GM12878 (cell line): Measurements from ENCODE around the gene SMG6. TPM values are rescaled to one million over a fixed set of nuclear protein-coding genes. Genes with fewer than 3 reads are reported as not detected.

Experiments used
- ATAC-seq: fragments of 200-7000 bp; cut with Tn5 transposase; 3 replicates; pipeline ENCODE4 v1.9.1; 2020; ENCODE audit warnings: mild to moderate bottlenecking, moderate library complexity
- BruUV-seq: library from RNA; stranded (reverse); fragments of 400-500 nt; replicated peaks from 2 replicates; lab custom pipeline; 2021; lab: Mats Ljungman, UMichigan
- CTCF ChIA-PET: fragments of 300-600 bp; sonication (Branson Sonifier 250); formaldehyde crosslinking; extraction: SDS; loops from one replicate; lab custom pipeline; 2021; ENCODE audit warnings: inconsistent platforms; lab: Yijun Ruan, JAX
- POLR2A ChIA-PET: fragments of 350-600 bp; formaldehyde crosslinking; extraction: SDS; loops from one replicate; lab custom pipeline; 2021; ENCODE audit warnings: inconsistent platforms; lab: Charles Lee
- RAD21 ChIA-PET: fragments of 300-600 bp; sonication (Branson Sonifier 250); formaldehyde crosslinking; loops from one replicate; lab custom pipeline; 2023; ENCODE audit warnings: antibody characterized with exemption; ENCODE audit not compliant: unreplicated experiment; lab: Charles Lee
- SMC1A ChIA-PET: fragments of 300-600 bp; sonication (Branson Sonifier 250); formaldehyde crosslinking; loops from one replicate; lab custom pipeline; 2023; ENCODE audit not compliant: unreplicated experiment, uncharacterized antibody; lab: Charles Lee
- DNase-seq: peaks from one replicate; pipeline ENCODE4 v3.0.0-alpha.2; 2011; ENCODE audit warnings: low read depth, low spot score
- FAIRE-seq: peaks from 3 replicates; lab custom pipeline; 2011; peaks lifted over from hg19 to GRCh38; lab: Jason Lieb, UNC
- H2AFZ ChIP-seq: 2 replicates; pipeline ENCODE4 v1.6.0; 2011; ENCODE audit warnings: low read depth, low read length, control low read depth; ENCODE audit not compliant: control insufficient read depth
- H3K27ac ChIP-seq: 2 replicates; pipeline ENCODE4 v1.5.1; 2011; ENCODE audit warnings: control low read depth; ENCODE audit not compliant: control insufficient read depth, insufficient read depth
- H3K27me3 ChIP-seq, 2 experiments: replicated peaks in 1 of 2; 2 replicates each; pipeline versions ENCODE4 v1.6.0 to v1.6.1; 2011; ENCODE audit warnings: low read length in 1 of 2; ENCODE audit not compliant: control insufficient read depth in 2 of 2, insufficient read depth in 2 of 2
- H3K36me3 ChIP-seq, 2 experiments: 2 replicates each; pipeline ENCODE4 v1.5.1; 2011; ENCODE audit warnings: low read length in 1 of 2; ENCODE audit not compliant: control insufficient read depth in 2 of 2, insufficient read depth in 2 of 2
- H3K4me1 ChIP-seq: 2 replicates; pipeline ENCODE4 v1.6.1; 2011; ENCODE audit warnings: mild to moderate bottlenecking, low read length, moderate library complexity, mixed read lengths; ENCODE audit not compliant: control insufficient read depth, insufficient read depth
- H3K4me2 ChIP-seq: 2 replicates; pipeline ENCODE4 v1.6.0; 2011; ENCODE audit warnings: control low read depth; ENCODE audit not compliant: control insufficient read depth, insufficient read depth
- H3K4me3 ChIP-seq: fragments of 200-600 bp; sonication (generic); 2 replicates; pipeline ENCODE4 v1.5.1; 2016
- H3K79me2 ChIP-seq: 2 replicates; pipeline ENCODE4 v1.6.0; 2011; ENCODE audit warnings: low read length; ENCODE audit not compliant: control insufficient read depth, insufficient read depth
- H3K9ac ChIP-seq: 2 replicates; pipeline ENCODE4 v1.8.0; 2011; ENCODE audit warnings: low read length, control low read depth, mixed read lengths; ENCODE audit not compliant: control insufficient read depth, insufficient read depth
- H3K9me3 ChIP-seq: replicated peaks from 3 replicates; pipeline ENCODE4 v1.5.1; 2011; ENCODE audit warnings: mild to moderate bottlenecking, low read length; ENCODE audit not compliant: control insufficient read depth, insufficient read depth
- H4K20me1 ChIP-seq: 2 replicates; pipeline ENCODE4 v1.6.0; 2011; ENCODE audit not compliant: control insufficient read depth, insufficient read depth
- ATF2 ChIP-seq: IDR thresholded peaks from 2 replicates; pipeline ENCODE4 v1.6.1; 2012; ENCODE audit warnings: low read length, inconsistent platforms
- CBFB ChIP-seq: IDR thresholded peaks from 2 replicates; pipeline ENCODE4 v1.6.1; 2016; ENCODE audit warnings: antibody characterized with exemption, low read depth
- CHD1 ChIP-seq: IDR thresholded peaks from 2 replicates; pipeline ENCODE4 v1.6.1; 2012; ENCODE audit warnings: low read depth, low read length, improper control_type of control experiment
- FOXM1 ChIP-seq: IDR thresholded peaks from 2 replicates; pipeline ENCODE4 v1.6.1; 2012; ENCODE audit warnings: low read depth, mild to moderate bottlenecking, inconsistent platforms, low read length, moderate library complexity
- IKZF2 ChIP-seq, 2 experiments: fragments of 450-650 bp; IDR thresholded peaks; 2 replicates each; pipeline ENCODE4 v1.6.1; 2017; ENCODE audit warnings: mild to moderate bottlenecking in 2 of 2, moderate library complexity in 2 of 2
- LARP7 ChIP-seq: fragments of 450-650 bp; IDR thresholded peaks from 2 replicates; pipeline ENCODE4 v1.6.1; 2017; ENCODE audit warnings: mild to moderate bottlenecking
- MLLT1 ChIP-seq: fragments of 450-650 bp; IDR thresholded peaks from 2 replicates; pipeline ENCODE4 v1.6.1; 2016; ENCODE audit warnings: mild to moderate bottlenecking
- NBN ChIP-seq: fragments of 450-650 bp; IDR thresholded peaks from 2 replicates; pipeline ENCODE4 v1.6.1; 2016
- POLR2AphosphoS2 ChIP-seq: IDR thresholded peaks from 2 replicates; pipeline ENCODE4 v1.6.1; 2011; ENCODE audit warnings: low read depth, mild to moderate bottlenecking, low read length, improper control_type of control experiment, moderate library complexity
- POLR2AphosphoS5 ChIP-seq: IDR thresholded peaks from 2 replicates; pipeline ENCODE4 v1.6.1; 2011; ENCODE audit warnings: mild to moderate bottlenecking, low read length, inconsistent platforms
- RELB ChIP-seq: fragments of 450-650 bp; IDR thresholded peaks from 2 replicates; pipeline ENCODE4 v1.6.1; 2017; ENCODE audit warnings: low read depth, mild to moderate bottlenecking, moderate library complexity
- SMAD5 ChIP-seq: IDR thresholded peaks from 2 replicates; pipeline ENCODE4 v1.6.1; 2016; ENCODE audit warnings: antibody characterized with exemption, low read depth
- SPI1 ChIP-seq: IDR thresholded peaks from 2 replicates; pipeline ENCODE4 v1.6.1; 2011; ENCODE audit warnings: low read depth, mild to moderate bottlenecking, low read length, moderate library complexity, borderline replicate concordance; ENCODE audit not compliant: insufficient read depth
- TCF7 ChIP-seq: IDR thresholded peaks from 2 replicates; pipeline ENCODE4 v1.6.1; 2014; ENCODE audit warnings: antibody characterized with exemption, borderline replicate concordance
- YBX1 ChIP-seq: fragments of 450-650 bp; IDR thresholded peaks from 2 replicates; pipeline ENCODE4 v1.6.1; 2016; ENCODE audit warnings: antibody characterized with exemption
- ZNF207 ChIP-seq: fragments of 450-650 bp; IDR thresholded peaks from 2 replicates; pipeline ENCODE4 v1.6.1; 2014; ENCODE audit warnings: antibody characterized with exemption, mild to moderate bottlenecking, borderline replicate concordance
- ZNF24 ChIP-seq: fragments of 450-650 bp; IDR thresholded peaks from 2 replicates; pipeline ENCODE4 v1.6.1; 2017; ENCODE audit warnings: antibody characterized with exemption, mild to moderate bottlenecking
- ZZZ3 ChIP-seq: IDR thresholded peaks from 2 replicates; pipeline ENCODE4 v1.6.1; 2011; ENCODE audit warnings: low read depth; ENCODE audit not compliant: control insufficient read depth, insufficient read length
- WGBS: methylation state at CpG from one replicate; pipeline ENCODE4 v1.1.6; 2016; ENCODE audit warnings: low lambda C conversion rate; ENCODE audit not compliant: insufficient replicate concordance, insufficient coverage; ENCODE audit errors: missing lambda C conversion rate; 5-methylcytosine and 5-hydroxymethylcytosine counted together
- in situ Hi-C: fragments of 300-500 bp; cut with MboI; formaldehyde crosslinking; loops from 9 replicates; pipeline ENCODE4 v1.14.3; 2018; ENCODE audit warnings: mixed read lengths
- intact Hi-C: fragments of 100-400 bp; cut with micrococcal nuclease; formaldehyde crosslinking; loops from one replicate; pipeline ENCODE4 v1.14.2; 2022; ENCODE audit not compliant: unreplicated experiment
- polyA plus RNA-seq, 11 experiments: library from polyadenylated mRNA; depleted of rRNA in 4 of 11; unstranded in 6 of 11; stranded (reverse) in 5 of 11; fragments of >200 nt; fragmentation: Nextera tagmentation in 4 of 11; fragmentation: Illumina TruSeq in 1 of 11; extraction: Ambion mirVana in 4 of 11; extraction: Trizol in 1 of 11; gene quantifications; 1 replicate in 1 of 11; 2 replicates in 10 of 11; pipeline versions ENCODE4 v1.2.1 to v1.2.3, GENCODE V29; 2011 to 2016; ENCODE audit warnings: inconsistent platforms in 2 of 11, missing spikeins in 2 of 11, low read depth in 1 of 11
- total RNA-seq, 4 experiments: library from RNA; depleted of rRNA in 3 of 4; stranded (reverse); fragments of >200 nt in 3 of 4; fragmentation: Illumina TruSeq in 1 of 4; extraction: Trizol in 1 of 4; gene quantifications; 2 replicates each; pipeline versions ENCODE4 v1.2.1 to v1.2.3, GENCODE V29; 2013 to 2021
- TF ChIP-seq, protein P1 (sequence below): IDR thresholded peaks from 2 replicates; pipeline ENCODE4 v1.6.1; 2011; ENCODE audit warnings: low read depth, low read length, improper control_type of control experiment, borderline replicate concordance

Gene SMG6
- total and polyA plus RNA-seq, 10 of the 15 experiments (the other 5 are each of a cell fraction or from before 2014, with no cell fraction given) = 0.58 to 28.7 (median 15.7) TPM

- in situ Hi-C loops = no loop called here
- RAD21 ChIA-PET = interaction anchor here (0.7 to 10.4 kb wide), 27 partner anchors 9 to 212 kb away, joined by 3 to 160 read pairs (median 7); partner anchors contain the start of gene HIC1
- POLR2A ChIA-PET = interaction anchor here (0.6 to 10.8 kb wide), 23 partner anchors 8 to 1352 kb away, joined by 3 to 148 read pairs (median 6); partner anchors contain the start of gene HIC1
- CTCF ChIA-PET = interaction anchor here (1.1 to 11.4 kb wide), 19 partner anchors 9 to 191 kb away, joined by 3 to 126 read pairs (median 7); partner anchors contain the start of gene HIC1
- 22% methylated on average over 9 of the region's 9 CpGs for WGBS
- peak; percentile 41 for ATAC-seq
- Histone ChIP-seq H3K27ac (peak overlapping the region; percentile 93), H4K20me1 (no peaks in the 10 kb centered on the region), H3K9ac (peak overlapping the region; percentile 68), H2AFZ (no peak overlapping the region), H3K36me3 (peaks cover 2 to 4% of the 10 kb centered on the region in 2 experiments; a peak in 2 of 4 replicates), H3K4me3 (peak overlapping the region; percentile 63), H3K4me1 (peaks cover 63% of the 10 kb centered on the region), H3K9me3 (no peaks in the 10 kb centered on the region), H3K79me2 (peaks cover 16% of the 10 kb centered on the region), H3K27me3 (no peaks in the 10 kb centered on the region), H3K4me2 (peak overlapping the region; percentile 86)
- TSS peak; percentile 83 for BruUV-seq
- no peak for FAIRE-seq
- DNase-seq = no peak
- SMC1A ChIA-PET = interaction anchor here (0.7 to 7.1 kb wide), 22 partner anchors 11 to 192 kb away, joined by 3 to 107 read pairs (median 12); partner anchors contain the start of gene HIC1
- intact Hi-C loops = loop anchor here (5.0 kb wide), 1 partner anchor 33 kb away; the partner anchor contains the start of gene HIC1
- TF ChIP-seq MLLT1 = peak; percentile 22
- TF ChIP-seq ZNF24 = no peak
- TF ChIP-seq YBX1 = 0 out of 2 replicates have a peak, but pooled peaks have one; percentile 8
- peak; percentile 13; the same call in 1 of the 2 replicates for TF ChIP-seq LARP7
- 0 out of 2 replicates have a peak, but pooled peaks have one; percentile 45 for TF ChIP-seq NBN
- no peak for TF ChIP-seq ATF2
- no peak; the same call in 1 of the 2 replicates for TF ChIP-seq CBFB
- TF ChIP-seq POLR2AphosphoS5 = peak; percentile 63; the same call in 1 of the 2 replicates
- 0 out of 2 replicates have a peak, but pooled peaks have one; percentile 44 for TF ChIP-seq ZNF207
- TF ChIP-seq IKZF2 (IDR thresholded peaks at IDR 0.05) = no peak
- TF ChIP-seq SPI1 = 0 out of 2 replicates have a peak, but pooled peaks have one; percentile 16
- TF ChIP-seq, protein P1, sequence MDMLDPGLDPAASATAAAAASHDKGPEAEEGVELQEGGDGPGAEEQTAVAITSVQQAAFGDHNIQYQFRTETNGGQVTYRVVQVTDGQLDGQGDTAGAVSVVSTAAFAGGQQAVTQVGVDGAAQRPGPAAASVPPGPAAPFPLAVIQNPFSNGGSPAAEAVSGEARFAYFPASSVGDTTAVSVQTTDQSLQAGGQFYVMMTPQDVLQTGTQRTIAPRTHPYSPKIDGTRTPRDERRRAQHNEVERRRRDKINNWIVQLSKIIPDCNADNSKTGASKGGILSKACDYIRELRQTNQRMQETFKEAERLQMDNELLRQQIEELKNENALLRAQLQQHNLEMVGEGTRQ = no peak
- TF ChIP-seq TCF7 = no peak
- 0 out of 2 replicates have a peak, but pooled peaks have one; percentile 37 for TF ChIP-seq SMAD5
- TF ChIP-seq POLR2AphosphoS2 = no peak; the same call in 1 of the 2 replicates
- TF ChIP-seq CHD1 = 0 out of 2 replicates have a peak, but pooled peaks have one; percentile 49
- TF ChIP-seq FOXM1 = no peak
- TF ChIP-seq RELB = no peak
- no peak for TF ChIP-seq ZZZ3
These were observed 213.4 kb downstream of the SMG6 start for GRCh38 chr17:2090210-2090641.
